ENCODE measurements around the gene PHEX.

The PHEX gene

DNA sequence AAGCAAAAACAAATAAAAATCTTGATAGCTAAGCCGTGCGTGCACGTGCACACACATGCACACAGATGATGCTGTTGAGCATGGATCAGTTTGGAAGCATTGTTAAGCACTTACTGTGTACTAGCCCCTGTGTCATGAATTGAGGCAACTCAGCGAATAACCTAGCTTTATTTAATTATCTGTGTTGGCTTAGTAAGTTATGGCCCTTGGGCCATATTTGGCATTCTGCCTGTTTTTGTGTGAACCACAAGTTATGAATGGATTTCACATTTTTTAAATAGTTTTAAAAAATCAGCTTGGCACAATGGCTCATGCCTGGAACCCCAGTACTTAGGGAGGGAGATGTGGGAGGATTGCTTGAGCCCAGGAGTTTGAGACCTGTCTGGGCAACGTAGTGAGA, 126.9 kb downstream of the PHEX start:
- no peak for DNase-seq

DNA sequence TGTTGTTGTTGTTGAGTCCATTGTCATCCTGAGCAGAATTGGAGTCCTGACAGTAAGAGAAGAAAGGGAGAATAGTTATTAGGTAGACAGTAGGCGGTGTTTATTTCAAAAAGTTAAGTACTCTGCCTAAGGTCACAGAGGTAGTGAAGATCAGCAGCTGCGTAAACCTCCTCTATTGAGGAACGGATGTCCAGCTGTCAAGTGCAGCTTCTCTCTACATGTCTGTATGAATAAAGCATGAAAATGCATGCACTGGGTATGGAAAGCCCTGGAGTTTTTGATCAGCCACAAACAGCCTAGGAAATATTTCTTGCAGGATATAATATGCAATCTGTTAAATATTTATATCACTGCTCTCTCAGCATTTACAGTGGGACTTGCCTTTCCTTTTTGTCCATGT, 131.2 kb downstream of the PHEX start:
- DNase-seq, result no peak

DNA sequence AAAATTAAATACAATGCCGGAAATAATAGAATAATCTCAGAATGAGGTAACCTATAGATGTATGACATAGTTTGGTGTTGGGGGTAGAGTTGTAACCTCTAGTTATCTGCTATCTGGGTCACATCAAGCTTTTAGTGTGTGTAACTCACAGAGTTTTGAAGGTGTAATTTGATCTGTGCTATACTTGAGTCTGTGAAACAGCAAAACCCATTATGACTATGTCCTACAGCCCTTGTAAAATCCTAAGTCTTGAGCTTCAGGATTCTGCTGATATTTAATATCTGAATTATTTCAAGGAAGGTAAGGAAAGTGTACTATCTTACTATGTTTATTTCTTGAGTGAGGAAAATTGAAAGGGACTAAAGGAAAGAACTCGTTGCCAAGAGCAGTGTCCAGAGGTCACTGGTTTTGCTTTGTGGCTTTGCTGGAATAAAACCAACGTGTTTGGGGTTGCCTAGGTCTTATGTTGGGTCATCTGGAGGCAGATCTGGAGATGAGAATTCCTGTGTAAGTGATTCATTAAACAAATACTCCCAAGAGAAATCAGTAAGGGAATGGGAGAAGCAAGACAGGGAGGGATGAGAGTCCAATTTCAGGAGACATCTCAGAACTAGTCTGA, 132.8 kb downstream of the PHEX start:
- DNase-seq, result no peak

DNA sequence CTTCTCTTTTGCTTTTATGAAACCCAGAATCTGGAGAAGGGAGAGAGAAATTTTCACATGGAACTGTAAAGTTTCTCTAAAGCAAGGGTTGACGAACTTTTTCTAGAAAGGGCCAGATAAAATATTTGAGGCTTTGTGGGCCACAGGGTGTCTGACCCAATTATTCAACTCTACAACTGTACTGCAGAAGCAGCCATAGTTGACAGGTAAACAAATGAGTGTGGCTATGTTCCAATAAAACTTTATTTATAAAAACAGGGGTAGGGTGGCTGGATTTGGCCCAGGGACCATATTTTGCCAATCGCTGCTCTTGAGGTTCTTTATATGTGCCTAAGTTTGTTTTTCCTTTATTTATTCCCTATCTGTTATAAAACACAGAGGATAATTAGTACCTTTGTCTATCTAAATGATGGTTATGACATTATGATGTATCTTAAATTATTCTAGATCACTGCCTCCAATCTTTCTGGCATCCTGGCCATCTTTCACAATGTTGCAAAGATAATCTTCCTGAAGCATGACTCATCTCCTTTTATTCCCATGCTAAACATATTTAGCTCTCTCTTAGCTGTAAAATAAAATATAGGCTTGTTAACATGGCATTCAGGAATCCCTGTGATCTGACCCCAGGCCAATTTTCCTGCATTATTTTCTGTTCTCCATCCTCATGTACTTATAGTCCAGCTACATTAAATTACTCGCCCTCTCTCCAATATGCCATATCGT, 133.8 kb downstream of the PHEX start:
- DNase-seq, result no peak

DNA sequence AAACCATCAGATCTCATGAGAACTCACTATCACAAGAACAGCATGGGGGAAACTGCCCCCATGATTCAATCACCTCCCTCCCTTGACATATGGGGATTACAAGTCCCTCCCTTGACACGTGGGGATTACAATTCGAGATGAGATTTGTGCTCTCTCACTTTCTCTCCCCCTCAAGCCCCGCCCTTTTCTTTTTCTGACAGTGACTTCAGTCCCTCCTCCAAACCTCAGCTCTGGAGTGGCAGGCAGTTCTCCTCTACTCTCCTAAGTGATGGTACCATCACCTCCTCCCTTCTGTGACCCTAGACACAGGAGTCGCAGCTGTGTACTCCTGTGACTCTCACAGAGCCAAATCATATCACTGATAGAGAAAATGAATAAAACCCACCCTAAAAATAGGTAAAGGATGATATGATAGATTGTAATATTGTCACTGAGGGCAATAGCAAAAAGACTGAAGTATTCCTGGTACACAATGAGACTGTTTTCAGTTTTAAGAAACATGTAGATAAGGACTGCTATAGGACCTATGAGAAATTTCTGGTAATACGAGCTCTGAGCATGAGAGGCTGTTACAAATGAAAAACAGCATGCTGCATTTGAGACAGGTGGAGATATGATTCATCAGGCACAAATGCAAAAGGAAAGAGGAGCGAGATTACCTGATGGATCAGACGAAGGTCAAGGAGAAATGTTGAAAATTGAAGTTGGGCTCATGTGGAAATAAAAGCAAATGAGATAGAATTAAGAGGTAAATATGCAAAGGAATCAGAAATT, 139.3 kb downstream of the PHEX start:
- DNase-seq, result no peak

DNA sequence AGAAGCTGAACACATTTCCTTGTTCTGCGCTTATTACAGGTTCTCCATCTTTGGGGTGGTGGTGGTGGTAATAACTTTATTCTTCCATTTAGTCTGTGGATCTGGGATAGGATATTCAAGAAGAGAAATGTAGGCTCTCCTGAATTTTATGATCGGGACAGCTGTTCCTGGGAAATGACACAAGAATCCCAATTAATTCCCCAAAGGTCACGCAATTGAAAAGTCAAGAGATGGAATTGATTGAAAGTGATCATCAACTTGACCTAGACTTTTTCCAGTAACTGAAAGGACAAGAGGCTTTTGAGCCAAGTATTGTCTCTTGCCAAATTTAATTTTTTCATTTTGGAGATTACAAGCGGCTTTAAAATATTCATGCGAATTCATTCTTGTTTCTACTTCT, 141.8 kb downstream of the PHEX start:
- DNase-seq, result no peak

DNA sequence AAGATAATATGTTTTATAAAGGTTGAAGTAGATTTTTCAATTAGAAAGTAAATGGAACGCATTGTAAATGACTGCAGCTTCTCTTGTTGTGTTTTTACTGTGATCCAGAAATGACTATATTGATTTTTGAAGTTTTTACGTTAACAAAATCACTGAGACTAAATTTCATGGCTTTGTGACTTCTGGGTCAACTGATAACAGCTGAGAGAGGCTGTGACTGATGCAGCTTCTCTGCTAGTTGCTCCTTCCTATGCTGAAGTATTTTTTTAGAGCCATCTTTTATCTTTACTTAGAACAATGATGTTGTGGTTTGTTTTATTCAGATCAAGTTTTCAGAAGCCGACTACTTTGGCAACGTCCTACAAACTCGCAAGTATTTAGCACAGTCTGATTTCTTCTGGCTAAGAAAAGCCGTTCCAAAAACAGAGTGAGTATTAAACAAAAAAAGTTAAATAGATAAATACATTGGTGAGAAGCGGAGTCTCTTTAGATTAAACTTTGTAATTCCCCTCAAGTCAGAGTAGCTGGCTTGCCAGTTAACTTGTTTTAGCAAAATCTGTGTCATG, 145.9 kb downstream of the PHEX start:
- no peak for DNase-seq

DNA sequence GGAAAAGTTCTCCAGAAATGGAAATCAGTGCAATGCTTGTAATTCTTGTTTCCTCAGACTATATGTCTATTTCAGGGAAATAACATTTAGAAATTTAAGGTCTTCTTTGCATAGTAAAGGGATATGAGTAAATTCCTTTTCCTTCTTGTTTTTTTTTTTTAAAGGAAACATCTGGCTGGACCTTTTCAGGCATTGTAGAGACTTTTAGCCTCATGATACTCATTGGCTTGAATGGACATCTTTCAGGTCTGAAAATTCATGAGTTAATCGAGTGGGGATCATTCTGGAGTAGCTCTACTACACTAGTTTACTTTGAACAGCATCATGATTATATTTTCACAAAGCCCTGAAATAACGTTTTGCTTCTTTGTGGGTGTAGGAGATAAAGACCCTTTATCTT, 152.0 kb downstream of the PHEX start:
- DNase-seq, result no peak

DNA sequence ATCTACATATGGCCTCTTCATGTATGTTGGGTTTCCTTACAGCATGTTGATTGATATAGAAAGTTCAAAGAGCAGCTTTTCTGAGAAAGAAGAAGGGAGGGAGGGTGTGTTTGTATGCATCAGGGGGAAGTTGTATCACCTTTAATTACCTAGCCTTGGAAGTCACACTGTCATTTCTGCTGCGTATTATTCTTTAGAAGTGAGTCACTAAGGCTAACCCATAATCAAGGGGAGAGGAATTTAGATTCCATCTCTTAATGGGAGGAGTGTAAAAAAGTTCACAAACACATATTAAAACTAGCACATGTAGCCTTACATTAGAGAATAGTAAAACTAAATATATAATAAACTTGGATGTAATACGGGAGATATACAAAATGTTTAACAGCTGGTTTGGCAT, 154.0 kb downstream of the PHEX start:
- no peak for DNase-seq

DNA sequence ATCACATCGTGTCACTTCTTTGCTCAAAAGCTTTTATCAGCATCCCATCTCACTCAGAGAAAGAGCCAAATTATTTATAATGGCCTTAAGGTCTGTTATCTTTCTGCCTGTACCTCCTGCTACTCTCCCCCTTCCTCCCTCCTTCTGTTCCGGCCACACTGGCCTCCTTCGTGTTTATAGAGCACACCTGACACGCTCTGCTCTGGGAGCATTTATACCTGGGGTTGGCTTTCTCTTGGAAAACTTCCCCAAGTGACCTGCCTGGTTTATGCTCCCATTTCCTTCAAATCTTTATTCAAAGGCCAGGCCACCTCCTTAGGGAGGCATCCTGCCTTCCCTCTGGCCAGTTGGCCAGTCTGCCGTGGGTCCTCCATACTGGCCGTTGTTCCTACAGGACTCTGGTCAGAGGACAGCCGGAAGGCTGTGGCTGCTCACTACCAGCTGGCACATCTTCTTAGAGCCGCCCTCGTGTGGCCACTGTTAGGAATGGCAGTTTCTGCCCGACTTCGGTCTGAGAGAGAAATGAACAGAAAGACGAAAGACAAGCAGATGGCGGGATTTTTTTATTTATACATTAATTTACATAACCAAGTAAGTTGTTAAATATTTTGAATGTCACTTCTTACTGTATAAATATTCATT, 160.4 kb downstream of the PHEX start:
- no peak for DNase-seq

DNA sequence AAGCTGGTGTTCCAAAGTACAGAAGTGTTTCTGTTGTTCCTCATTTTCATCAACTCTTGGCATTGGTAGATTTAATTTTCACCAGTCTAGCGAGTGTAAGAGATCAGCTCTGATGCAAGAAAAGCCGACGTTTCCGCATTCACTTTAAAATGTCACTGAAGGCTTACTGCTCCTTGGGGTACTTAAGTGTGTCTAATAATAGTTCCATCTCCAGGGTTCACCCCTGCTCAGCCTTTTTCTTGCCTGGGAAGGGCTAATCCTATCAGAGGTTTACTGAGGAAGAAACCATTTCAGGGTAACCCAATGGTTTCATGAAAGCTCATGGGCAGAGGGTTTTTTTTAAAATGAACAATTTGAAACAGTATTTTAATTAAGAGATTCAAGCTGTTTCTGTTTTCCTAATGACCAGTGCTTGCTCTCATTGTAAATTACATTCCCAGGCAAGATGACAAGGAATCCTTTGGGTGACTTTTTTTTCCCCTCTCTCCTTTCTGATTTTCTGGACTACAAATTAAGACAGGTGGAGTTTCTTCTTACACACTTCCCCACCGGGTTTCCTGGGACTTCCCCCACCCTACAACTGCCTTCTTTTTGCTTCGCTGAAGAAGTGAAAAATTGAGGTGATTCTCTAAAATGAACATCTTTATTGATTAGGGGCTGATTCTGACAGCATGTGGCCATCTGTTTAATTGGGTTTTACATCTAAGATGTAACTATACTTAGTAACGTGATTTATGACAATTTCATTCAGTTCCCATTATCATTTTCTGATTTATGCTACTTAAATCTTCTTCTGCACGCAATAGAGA, 161.9 kb downstream of the PHEX start:
- no peak for DNase-seq

DNA sequence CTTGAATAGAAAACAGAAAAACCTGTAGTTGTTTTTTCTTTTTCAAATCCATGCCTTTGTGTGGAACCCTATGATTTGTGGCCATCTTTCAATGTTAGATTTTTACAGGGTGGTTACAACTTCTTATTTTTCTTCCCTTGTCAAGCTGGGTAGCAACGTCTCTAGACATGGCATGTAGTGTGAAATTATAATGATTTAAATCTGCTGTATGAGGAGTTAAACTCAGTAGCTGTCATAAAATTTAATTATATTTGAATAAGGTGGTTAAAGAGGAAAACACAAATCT, 162.5 kb downstream of the PHEX start:
- no peak for DNase-seq

DNA sequence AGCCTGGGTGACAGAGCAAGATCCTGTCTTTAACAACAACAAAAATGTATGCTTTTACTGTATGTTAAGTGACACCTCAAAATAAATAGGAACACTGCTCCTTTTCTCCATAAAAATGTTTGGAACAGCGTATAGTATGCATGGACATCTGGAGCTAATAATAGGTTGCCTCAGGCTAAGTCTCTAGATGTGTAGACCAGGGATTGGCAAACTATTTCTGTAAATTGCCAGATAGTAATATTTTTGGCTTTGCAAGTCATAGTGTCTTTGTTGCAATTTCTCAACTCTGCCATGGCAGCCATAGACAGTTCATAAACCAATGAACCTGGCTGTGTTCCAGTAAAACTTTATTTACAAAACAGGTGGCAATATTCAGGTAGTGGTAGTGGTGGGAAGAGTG, 164.0 kb downstream of the PHEX start:
- DNase-seq, result no peak

DNA sequence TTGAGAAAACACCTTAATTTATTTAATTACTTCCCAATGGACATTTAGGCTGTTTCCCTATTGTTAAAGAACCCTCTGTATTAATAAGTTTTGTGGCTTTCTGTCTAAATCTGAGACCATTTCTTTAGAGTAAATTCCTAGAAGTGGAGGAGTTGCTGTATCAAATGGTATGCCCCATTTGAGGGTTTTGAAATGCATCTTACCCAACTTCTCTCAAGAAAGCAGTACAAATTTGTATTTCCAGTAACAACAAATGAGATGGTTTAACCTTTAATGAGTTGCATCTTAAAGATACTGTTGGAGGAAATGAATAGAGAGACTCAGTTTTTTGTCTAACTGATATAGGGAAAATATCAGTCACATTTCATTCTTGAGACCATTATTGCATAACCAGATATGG, 170.1 kb downstream of the PHEX start:
- no peak for DNase-seq

DNA sequence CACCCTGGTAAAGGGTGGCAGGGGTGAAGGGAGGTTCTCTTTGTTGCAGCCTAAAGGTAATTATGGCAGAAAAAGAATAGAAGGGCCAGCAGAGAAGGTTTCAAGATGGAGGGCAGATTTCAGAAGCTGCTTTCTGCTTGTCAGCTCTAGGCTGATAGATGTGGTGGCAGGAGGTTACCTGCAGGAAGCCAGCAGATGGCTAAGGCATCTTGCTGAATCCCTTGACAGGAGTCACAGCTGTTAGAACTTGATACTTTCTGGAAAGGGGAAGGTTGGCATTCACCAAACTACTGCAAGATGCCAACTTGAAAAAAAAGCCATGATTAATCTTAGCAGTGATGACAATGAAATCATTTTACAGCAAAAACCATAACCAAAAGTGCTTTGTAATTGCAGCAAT, 171.1 kb downstream of the PHEX start:
- DNase-seq, result no peak

DNA sequence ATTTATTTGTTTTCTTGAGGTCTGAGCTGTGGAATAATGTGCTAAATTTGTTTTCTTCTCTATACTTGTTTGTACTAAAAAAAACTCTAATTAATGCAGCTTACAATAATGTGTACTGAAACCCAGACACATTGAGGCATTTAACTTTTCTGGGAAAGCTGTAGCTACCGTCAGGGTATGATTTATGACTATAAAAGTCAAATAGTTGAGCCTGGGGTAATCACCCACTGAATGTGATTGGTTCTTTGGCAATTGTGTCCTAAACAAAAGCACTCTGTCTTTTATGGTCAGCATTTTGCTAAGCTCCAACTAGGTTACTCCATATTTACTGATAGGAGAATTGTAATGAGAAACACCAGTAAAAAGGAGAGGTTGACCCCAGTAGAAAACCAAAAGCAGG, 174.7 kb downstream of the PHEX start:
- DNase-seq, result no peak

DNA sequence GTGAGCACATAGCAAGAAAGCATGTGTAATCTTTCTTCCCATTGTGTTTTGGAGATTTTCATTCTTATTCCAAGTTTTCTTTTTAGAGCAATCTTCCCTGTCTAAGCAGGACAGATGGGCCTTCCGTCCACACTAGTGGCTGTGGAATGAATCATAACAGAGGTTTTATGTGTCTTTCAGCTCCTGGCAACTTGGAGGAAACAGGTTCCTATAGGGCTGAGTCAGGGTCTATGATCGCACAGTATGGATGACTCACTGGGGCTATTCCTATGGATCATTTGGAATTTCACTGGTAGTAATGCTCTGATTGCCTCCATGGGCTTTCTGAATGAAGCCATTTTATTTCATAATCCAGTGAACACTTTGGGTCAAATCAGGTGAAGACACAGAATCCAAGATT, 188.8 kb downstream of the PHEX start:
- DNase-seq, result no peak

DNA sequence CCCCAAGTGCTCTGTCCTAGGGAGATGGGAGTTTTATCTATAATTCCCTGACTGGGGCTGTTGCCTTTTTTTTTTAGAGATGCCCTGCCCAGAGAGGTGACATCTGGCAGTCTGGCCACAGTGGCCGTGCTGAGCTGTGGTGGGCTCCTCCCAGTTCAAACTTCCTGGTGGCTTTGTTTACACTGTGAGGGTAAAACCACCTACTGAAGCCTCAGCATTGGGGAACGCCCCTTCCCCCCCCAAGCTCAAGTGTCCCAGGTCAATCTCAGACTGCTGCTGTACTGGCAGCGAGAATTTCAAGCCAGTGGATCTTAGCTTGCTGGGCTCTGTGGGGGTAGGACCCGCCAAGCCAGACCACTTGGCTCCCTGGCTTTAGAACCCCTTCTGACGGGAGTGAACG, 202.3 kb downstream of the PHEX start:
- no peak for DNase-seq

DNA sequence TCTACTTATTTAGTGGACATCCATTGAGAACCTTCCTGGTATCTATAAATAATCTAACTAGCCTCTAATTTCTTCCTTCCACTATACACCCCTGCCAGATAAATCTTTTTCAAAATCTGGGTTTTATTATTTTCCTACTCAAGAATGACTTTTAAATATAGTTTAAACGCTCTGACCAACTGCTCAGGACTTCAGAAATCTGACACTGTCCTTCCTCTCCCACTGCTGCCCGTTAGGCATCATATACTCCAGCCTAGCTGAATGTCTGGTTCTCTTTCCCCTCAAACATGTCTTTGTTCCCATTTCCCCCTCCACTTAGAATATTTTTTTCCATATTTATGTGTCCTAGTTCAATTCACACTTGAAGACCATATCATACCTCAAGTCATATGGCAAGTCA, 205.4 kb downstream of the PHEX start:
- DNase-seq, result no peak

DNA sequence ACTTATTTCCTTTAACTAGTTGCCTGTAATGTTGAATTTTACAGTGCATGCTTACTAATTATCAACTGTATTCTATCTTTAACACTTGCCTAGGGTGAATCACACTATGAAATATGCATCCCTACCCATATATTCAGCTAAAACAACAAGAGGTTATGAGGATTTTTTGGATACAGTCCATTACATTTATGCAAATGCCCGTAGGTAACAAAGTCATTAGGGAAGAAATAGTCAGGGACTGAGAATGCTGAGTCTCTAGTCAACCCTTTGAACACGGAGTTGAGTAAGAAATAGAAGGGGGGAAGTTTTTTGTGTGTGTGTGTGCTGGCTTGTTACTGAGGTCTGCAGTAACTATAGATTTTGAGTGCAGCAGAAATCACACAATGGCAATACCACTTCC, 214.5 kb downstream of the PHEX start:
- DNase-seq, result no peak

DNA sequence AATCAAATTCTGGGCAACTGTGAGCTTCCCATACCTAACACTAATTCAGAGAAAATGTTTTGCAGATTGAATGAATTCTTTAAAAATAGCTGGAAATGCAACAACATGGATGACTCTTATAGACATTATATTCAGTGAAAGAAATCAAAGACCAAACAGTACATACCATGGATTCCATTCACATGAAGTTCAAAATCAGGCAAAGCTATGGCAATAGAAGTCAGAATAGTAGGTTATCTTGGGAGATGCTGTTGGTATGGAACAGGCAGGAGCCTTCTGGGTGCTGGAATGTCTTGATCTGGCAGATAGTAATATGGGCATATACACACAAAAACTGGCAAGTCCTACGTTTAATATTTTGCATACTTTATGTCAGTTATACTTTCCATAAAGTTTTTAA, 215.0 kb downstream of the PHEX start:
- no peak for DNase-seq

DNA sequence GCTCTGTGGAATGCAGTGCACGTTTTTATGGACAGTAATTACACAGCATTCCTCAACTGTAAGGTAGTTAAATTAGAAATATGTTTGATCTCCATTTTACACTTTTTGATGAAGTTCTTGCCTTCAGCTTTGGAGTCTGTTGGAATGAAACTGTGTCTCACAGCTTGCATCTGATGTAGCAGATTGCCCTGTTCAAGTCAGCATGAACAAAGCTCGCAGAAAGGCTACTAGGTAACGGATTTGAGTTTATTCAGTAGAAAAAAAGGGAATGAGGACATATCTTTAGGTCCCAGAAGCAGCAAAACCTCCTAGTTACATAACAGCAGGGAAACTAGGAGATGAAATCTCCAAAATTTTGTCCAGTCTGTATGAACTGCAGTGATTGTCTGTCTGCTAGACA, 216.3 kb downstream of the PHEX start:
- DNase-seq, result no peak

DNA sequence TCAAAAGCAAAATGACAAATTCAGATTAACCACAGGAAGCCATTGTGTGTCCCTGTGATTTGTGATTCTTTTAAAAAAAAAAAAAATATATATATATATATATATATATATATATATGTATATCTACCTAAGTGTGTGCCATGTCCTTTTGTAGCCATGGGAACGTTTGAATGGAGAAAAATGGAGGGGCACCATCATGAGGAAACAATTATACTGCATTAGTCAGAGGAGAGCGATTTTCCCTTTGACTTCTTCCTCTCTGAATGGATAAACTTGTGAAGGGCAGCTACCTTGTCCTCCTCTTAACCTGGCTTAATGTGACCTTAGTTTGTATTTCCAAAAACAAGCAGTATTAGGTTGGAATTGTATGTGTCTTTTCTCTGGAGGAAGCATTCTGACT, 217.2 kb downstream of the PHEX start:
- no peak for DNase-seq

Measured in NCI-H187 (cell line).